NCI-H2227 (cell line): Measurements from ENCODE around the gene ZNF75A.

Source experiments
- DNase-seq: peaks from one replicate; lab custom pipeline; 2025; ENCODE audit not compliant: unreplicated experiment; lab: John Stamatoyannopoulos, UW

Gene ZNF75A

DNA sequence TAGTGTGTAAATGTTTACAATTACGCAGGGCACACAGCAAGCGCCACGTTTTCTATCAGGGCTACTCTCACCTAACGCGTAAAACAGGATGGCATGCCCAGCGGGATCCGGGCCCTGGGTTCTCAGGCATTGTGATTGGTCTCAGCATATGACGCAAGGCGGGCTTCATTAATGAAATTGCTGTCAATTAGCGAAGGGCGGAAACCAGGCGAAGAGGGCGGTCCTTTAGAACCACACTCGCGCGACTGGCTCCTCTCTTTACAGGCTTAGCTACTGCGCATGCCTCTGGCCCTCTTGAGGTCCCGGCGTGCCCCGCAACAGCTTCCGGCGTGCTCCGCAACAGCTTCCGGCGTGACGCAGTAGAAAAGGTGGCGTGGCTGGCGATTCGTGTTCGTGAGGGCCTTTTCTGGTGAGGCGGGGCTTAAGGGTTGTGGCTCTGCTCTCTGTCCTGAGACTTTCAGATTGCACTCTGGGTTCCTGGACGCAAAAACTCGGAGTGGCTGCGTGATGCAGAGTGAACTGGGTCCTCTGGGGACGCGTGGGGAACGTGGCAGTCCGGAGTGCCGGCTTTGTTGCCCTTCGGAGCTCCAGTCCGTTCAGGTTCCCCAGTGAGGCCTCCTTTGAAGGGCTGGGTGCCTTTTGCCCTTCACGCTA lies 59.6 kb downstream of the ZNF75A start:
- peak; percentile 91 for DNase-seq
